KMS-11 (cell line): ENCODE data around the gene CELF1.

Experiments used
- H2AFZ ChIP-seq: fragments of 200-600 bp; sonication (generic); 2 replicates; pipeline ENCODE4 v1.6.1; 2016; ENCODE audit warnings: antibody characterized with exemption, mixed run types, low read depth
- H3K27ac ChIP-seq: fragments of 200-600 bp; sonication (generic); 2 replicates; pipeline ENCODE4 v1.6.1; 2016; ENCODE audit warnings: mild to moderate bottlenecking, mixed run types
- H3K27me3 ChIP-seq: fragments of 200-600 bp; sonication (generic); 2 replicates; pipeline ENCODE4 v1.6.1; 2017; ENCODE audit warnings: mild to moderate bottlenecking, low read depth, mixed run types, moderate library complexity; ENCODE audit not compliant: insufficient read depth
- H3K36me3 ChIP-seq: fragments of 200-600 bp; sonication (generic); 2 replicates; pipeline ENCODE4 v1.6.1; 2017; ENCODE audit warnings: mild to moderate bottlenecking, mixed run types; ENCODE audit not compliant: insufficient read depth
- H3K4me1 ChIP-seq: fragments of 200-600 bp; sonication (generic); 2 replicates; pipeline ENCODE4 v1.6.1; 2016; ENCODE audit warnings: mild to moderate bottlenecking, low read depth, mixed run types; ENCODE audit not compliant: poor library complexity, severe bottlenecking
- H3K4me2 ChIP-seq: fragments of 200-600 bp; sonication (generic); 2 replicates; pipeline ENCODE4 v1.7.0; 2016; ENCODE audit warnings: mild to moderate bottlenecking, mixed run types
- H3K4me3 ChIP-seq: fragments of 200-600 bp; sonication (generic); IDR thresholded peaks from 2 replicates; pipeline ENCODE4 v1.6.1; 2017; ENCODE audit warnings: low read depth, low read length, mixed read lengths; ENCODE audit not compliant: insufficient read depth
- H3K79me2 ChIP-seq: fragments of 200-600 bp; sonication (generic); 2 replicates; pipeline ENCODE4 v1.6.1; 2016; ENCODE audit warnings: low read depth, mixed run types; ENCODE audit not compliant: insufficient read depth
- H3K9ac ChIP-seq: fragments of 200-600 bp; sonication (generic); 2 replicates; pipeline ENCODE4 v1.6.1; 2016; ENCODE audit warnings: mild to moderate bottlenecking, mixed run types
- H4K20me1 ChIP-seq: fragments of 200-600 bp; sonication (generic); 2 replicates; pipeline ENCODE4 v1.6.1; 2016; ENCODE audit warnings: mild to moderate bottlenecking, mixed run types; ENCODE audit not compliant: insufficient read depth
- CTCF ChIP-seq: fragments of 200-600 bp; sonication (generic); conservative IDR thresholded peaks from 2 replicates; pipeline ENCODE4 v1.6.1; 2017; ENCODE audit warnings: low read depth, mild to moderate bottlenecking, antibody characterized with exemption, low read length, moderate library complexity, mixed read lengths

The CELF1 gene

GRCh38 chr11:47485107-47485506 is 67.8 kb downstream of the CELF1 start:
- peaks cover 13% of the 10 kb centered on the region for H3K79me2 ChIP-seq
- H3K36me3 ChIP-seq = no peaks in the 10 kb centered on the region; the same call in 1 of the 2 replicates
- no peak overlapping the region for H3K4me2 ChIP-seq
- no peak overlapping the region for H2AFZ ChIP-seq
- H3K27ac ChIP-seq = no peak overlapping the region
- peaks cover 2% of the 10 kb centered on the region for H3K4me1 ChIP-seq
- H4K20me1 ChIP-seq = no peaks in the 10 kb centered on the region
- no peak for TF ChIP-seq CTCF
- H3K4me3 ChIP-seq = no peak overlapping the region
- no peaks in the 10 kb centered on the region for H3K27me3 ChIP-seq
- H3K9ac ChIP-seq = no peak overlapping the region

GRCh38 chr11:47483457-47483856 is 69.5 kb downstream of the CELF1 start:
- Histone ChIP-seq H4K20me1 (no peaks in the 10 kb centered on the region), H3K4me1 (no peaks in the 10 kb centered on the region), H3K4me3 (no peak overlapping the region), H3K36me3 (peaks cover 4% of the 10 kb centered on the region; the same call in 1 of the 2 replicates), H3K27me3 (no peaks in the 10 kb centered on the region), H3K79me2 (peaks cover 3% of the 10 kb centered on the region; the same call in 1 of the 2 replicates), H2AFZ (no peak overlapping the region), H3K9ac (no peak overlapping the region), H3K4me2 (no peak overlapping the region), H3K27ac (no peak overlapping the region)
- no peak for TF ChIP-seq CTCF

- Histone ChIP-seq H3K27ac (no peak overlapping the region), H2AFZ (no peak overlapping the region), H3K4me1 (no peaks in the 10 kb centered on the region), H3K79me2 (no peaks in the 10 kb centered on the region), H3K27me3 (no peaks in the 10 kb centered on the region), H3K9ac (no peak overlapping the region), H3K4me3 (no peak overlapping the region), H3K36me3 (peaks cover 4% of the 10 kb centered on the region; the same call in 1 of the 2 replicates), H3K4me2 (no peak overlapping the region), H4K20me1 (no peaks in the 10 kb centered on the region)
- no peak for TF ChIP-seq CTCF
These were observed 72.2 kb downstream of the CELF1 start for GRCh38 chr11:47480762-47481161.

GRCh38 chr11:47478651-47479329 is 74.1 kb downstream of the CELF1 start:
- no peak overlapping the region for H3K4me2 ChIP-seq
- 0 out of 2 replicates have a peak, but pooled peaks cover 6% of the 10 kb centered on the region for H3K79me2 ChIP-seq
- H3K4me3 ChIP-seq = no peak overlapping the region
- H3K27ac ChIP-seq = no peak overlapping the region
- peaks cover 4% of the 10 kb centered on the region; the same call in 1 of the 2 replicates for H3K36me3 ChIP-seq
- no peak overlapping the region for H2AFZ ChIP-seq
- no peak overlapping the region for H3K9ac ChIP-seq
- H4K20me1 ChIP-seq = no peaks in the 10 kb centered on the region
- no peaks in the 10 kb centered on the region for H3K27me3 ChIP-seq
- no peaks in the 10 kb centered on the region for H3K4me1 ChIP-seq
- no peak for TF ChIP-seq CTCF
